H1 (cell line): ENCODE data around the gene PGM1. TPM values are rescaled to one million over a fixed set of nuclear protein-coding genes. Genes with fewer than 3 reads are reported as not detected.

Source experiments
- CHD2 ChIP-seq: IDR thresholded peaks from 2 replicates; pipeline ENCODE4 v1.6.1; 2012; ENCODE audit warnings: low read length, improper control_type of control experiment
- CTBP2 ChIP-seq: IDR thresholded peaks from 2 replicates; pipeline ENCODE4 v1.7.0; 2011; ENCODE audit warnings: borderline replicate concordance, mild to moderate bottlenecking, moderate library complexity, mixed read lengths, low read length; ENCODE audit not compliant: insufficient read depth, insufficient read length
- GTF2F1 ChIP-seq: IDR thresholded peaks from 2 replicates; pipeline ENCODE4 v1.6.1; 2012; ENCODE audit warnings: low read depth, low read length, improper control_type of control experiment, borderline replicate concordance
- polyA plus RNA-seq, 7 experiments: library from polyadenylated mRNA; depleted of rRNA in 3 of 7; stranded (reverse) in 5 of 7; unstranded in 2 of 7; fragments of >200 nt in 5 of 7; fragments of 200-250 nt in 2 of 7; gene quantifications; 1 replicate in 5 of 7; 2 replicates in 1 of 7; 4 replicates in 1 of 7; pipeline versions ENCODE4 v1.2.1 to v1.2.3, GENCODE V29; 2011 to 2013; ENCODE audit warnings: missing spikeins in 2 of 7, mixed read lengths in 2 of 7
- total RNA-seq: library from RNA; stranded (reverse); fragmentation: NEBNext Ultra II Directional; extraction: Animal tissue kit (Norgen Biotek cat#: 25700); gene quantifications from 2 replicates; pipeline ENCODE4 v1.2.1, GENCODE V29; 2021

The PGM1 gene
- total and polyA plus RNA-seq, 2 of the 8 experiments (the other 6 are each of a cell fraction or from before 2014, with no cell fraction given): 33.0 to 65.4 TPM

DNA sequence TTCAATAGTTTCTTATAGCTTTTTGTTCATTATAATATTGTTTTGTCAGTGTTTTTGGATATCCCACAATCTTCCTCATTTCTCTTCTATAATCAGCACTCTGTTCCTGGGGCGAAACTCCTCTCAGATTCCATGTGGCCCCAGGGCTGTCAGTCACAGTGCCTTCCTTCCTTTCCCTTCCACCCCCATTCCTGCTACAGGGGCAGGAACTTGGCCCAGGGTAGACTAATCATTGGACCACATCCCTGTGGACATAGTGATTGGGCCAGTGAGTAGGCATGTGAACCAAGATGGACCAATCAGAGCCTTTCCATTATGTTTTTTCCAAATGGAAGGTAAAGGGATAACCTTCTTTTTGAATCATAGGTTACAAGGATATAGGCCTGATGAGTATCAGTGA lies 78.3 kb downstream of the PGM1 start (continued):
- TF ChIP-seq GTF2F1 (no peak), CTBP2 (no peak), CHD2 (no peak)
